Measurements from ENCODE around the gene CCDC112. TPM values are rescaled to one million over a fixed set of nuclear protein-coding genes. Genes with fewer than 3 reads are reported as not detected.

The CCDC112 gene
- total and polyA plus RNA-seq, 9 of the 15 experiments (the other 6 are each of a cell fraction or from before 2014, with no cell fraction given), result 3.3 to 15.3 (median 7.4) TPM

DNA sequence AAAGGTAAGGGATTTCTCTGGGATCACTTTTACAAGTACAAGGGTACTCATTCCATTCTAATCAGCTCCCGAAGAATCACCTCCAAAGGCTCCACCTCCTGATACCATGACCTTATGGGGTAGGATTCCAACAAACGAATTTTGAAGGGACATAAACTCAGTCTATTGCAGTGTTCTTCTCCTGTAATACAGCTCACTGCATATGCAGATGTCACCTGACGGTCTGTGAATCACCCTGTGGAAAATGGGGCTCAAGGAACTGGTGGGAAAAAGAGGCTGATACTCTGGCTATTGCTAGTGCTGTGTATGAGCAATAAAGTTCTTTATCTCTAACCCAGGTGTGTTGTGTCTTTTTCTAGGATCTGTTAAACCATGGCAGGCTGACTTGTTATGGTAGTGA is 42.4 kb upstream of the CCDC112 start:
- no peak overlapping the region for H3K9ac ChIP-seq (ENCODE audit: insufficient read depth in 1 of 2, low read depth in 2 of 2, low read length in 2 of 2)
- CTCF ChIA-PET (ENCODE audit: low intra/inter-chr PET ratio), result no interaction called here
- no peaks in the 10 kb centered on the region for H4K20me1 ChIP-seq (replicated peaks; ENCODE audit: control insufficient read depth, insufficient read depth, low read length)
- H3K4me3 ChIP-seq, result no peak overlapping the region
- ATAC-seq, result no peak
- FAIRE-seq, result no peak
- H3K27me3 ChIP-seq (ENCODE audit: control insufficient read depth in 2 of 2, insufficient read depth in 2 of 2, low read length in 2 of 2), result no peaks in the 10 kb centered on the region; a peak in 1 of 5 replicates
- in situ Hi-C loops (cut with MboI) (no loop called here), intact Hi-C loops (cut with micrococcal nuclease) (no loop called here)
- 3% methylated on average over 3 of the region's 3 CpGs for WGBS (ENCODE audit: insufficient coverage, low coverage, missing lambda C conversion rate)
- TF ChIP-seq ZNF23 (CRISPR knock-in tag; IDR thresholded peaks at IDR 0.05) (no peak), ZNF121 (CRISPR knock-in tag; conservative IDR thresholded peaks at IDR 0.05) (no peak), ZBTB17 (CRISPR knock-in tag; IDR thresholded peaks at IDR 0.05) (no peak), KHSRP (IDR thresholded peaks at IDR 0.05) (no peak), EWSR1 (IDR thresholded peaks at IDR 0.05; ENCODE audit: borderline replicate concordance, low read depth, partially characterized antibody) (no peak), HNRNPLL (IDR thresholded peaks at IDR 0.05; ENCODE audit: low read depth, low read length, poor library complexity, severe bottlenecking) (no peak), NFIC (IDR thresholded peaks at IDR 0.05) (no peak), USF1 (CRISPR knock-in tag; IDR thresholded peaks at IDR 0.05) (no peak), PRDM10 (IDR thresholded peaks at IDR 0.05; ENCODE audit: partially characterized antibody) (no peak), ZSCAN32 (CRISPR knock-in tag; IDR thresholded peaks at IDR 0.05) (no peak)
- TF ChIP-seq, protein P1, sequence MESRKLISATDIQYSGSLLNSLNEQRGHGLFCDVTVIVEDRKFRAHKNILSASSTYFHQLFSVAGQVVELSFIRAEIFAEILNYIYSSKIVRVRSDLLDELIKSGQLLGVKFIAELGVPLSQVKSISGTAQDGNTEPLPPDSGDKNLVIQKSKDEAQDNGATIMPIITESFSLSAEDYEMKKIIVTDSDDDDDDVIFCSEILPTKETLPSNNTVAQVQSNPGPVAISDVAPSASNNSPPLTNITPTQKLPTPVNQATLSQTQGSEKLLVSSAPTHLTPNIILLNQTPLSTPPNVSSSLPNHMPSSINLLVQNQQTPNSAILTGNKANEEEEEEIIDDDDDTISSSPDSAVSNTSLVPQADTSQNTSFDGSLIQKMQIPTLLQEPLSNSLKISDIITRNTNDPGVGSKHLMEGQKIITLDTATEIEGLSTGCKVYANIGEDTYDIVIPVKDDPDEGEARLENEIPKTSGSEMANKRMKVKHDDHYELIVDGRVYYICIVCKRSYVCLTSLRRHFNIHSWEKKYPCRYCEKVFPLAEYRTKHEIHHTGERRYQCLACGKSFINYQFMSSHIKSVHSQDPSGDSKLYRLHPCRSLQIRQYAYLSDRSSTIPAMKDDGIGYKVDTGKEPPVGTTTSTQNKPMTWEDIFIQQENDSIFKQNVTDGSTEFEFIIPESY (CRISPR knock-in tag; IDR thresholded peaks at IDR 0.05), result no peak
- BruUV-seq (replicated peaks), result no TSS peak
- no peaks in the 10 kb centered on the region; a peak in 1 of 5 replicates for H3K4me1 ChIP-seq (replicated peaks in 1 of 2; ENCODE audit: control insufficient read depth in 2 of 2, insufficient read depth in 2 of 2, low read length in 2 of 2)
- no peaks in the 10 kb centered on the region for H3K79me2 ChIP-seq (ENCODE audit: control insufficient read depth, insufficient read depth, low read length)
- no peaks in the 10 kb centered on the region for H3K36me3 ChIP-seq (ENCODE audit: control insufficient read depth, insufficient read depth, low read length)
- POLR2A ChIA-PET, result no interaction called here
- no peak for DNase-seq (ENCODE audit: extremely low read depth in 1 of 4, low spot score in 3 of 4)
- no peak overlapping the region for H3K4me2 ChIP-seq (ENCODE audit: insufficient read depth, low read length)
- H3K9me1 ChIP-seq (ENCODE audit: control insufficient read depth, insufficient read depth, low read length), result no peaks in the 10 kb centered on the region
- H3K9me3 ChIP-seq (replicated peaks; ENCODE audit: control insufficient read depth, insufficient read depth, low read depth, low read length), result no peaks in the 10 kb centered on the region
- no peak overlapping the region for H2AFZ ChIP-seq (ENCODE audit: low read depth, low read length)
- H3K27ac ChIP-seq (ENCODE audit: extremely low read depth, low read depth, low read length), result no peak overlapping the region

All from K562 (cell line).